Fibroblast of skin of right biceps (primary cell): ENCODE measurements around the gene CCL4L2.
A peak's percentile ranks its signal among the peaks of the same experiment; 100 is the strongest.
"Not testable (repeated sequence)": the region's sequence is repeated elsewhere in the genome, so short reads cannot be mapped to it uniquely, and the experiment has no call there.

Source experiments
- DNase-seq: peaks from one replicate; pipeline ENCODE4 v3.0.0-alpha.2; 2013

The CCL4L2 gene

GRCh38 chr17:36210439-36211211 is at the start of gene CCL4L2:
Gene CCL4L2, plus strand, starts transcription at chr17:36211063.
- DNase-seq, result not testable (repeated sequence)

- not testable (repeated sequence) for DNase-seq
Measured at GRCh38 chr17:36168836-36169235, 42.0 kb upstream of the CCL4L2 start.

- DNase-seq, result not testable (repeated sequence)
Measured at GRCh38 chr17:36176536-36176935, 34.3 kb upstream of the CCL4L2 start, which contains the start of gene TBC1D3B. Gene TBC1D3B, minus strand, starts transcription at chr17:36176636. Its CDS starts 1,586 bp downstream, at chr17:36175050.

GRCh38 chr17:36181446-36182175 is 29.3 kb upstream of the CCL4L2 start:
- DNase-seq, result not testable (repeated sequence)

- DNase-seq, result no peak
Measured at GRCh38 chr17:36182176-36183000, 28.5 kb upstream of the CCL4L2 start.

- DNase-seq, result peak; percentile 67
Measured at GRCh38 chr17:36183001-36183971, 27.6 kb upstream of the CCL4L2 start.

- no peak for DNase-seq
Measured at GRCh38 chr17:36184023-36184765, 26.7 kb upstream of the CCL4L2 start.

- DNase-seq, result no peak
Measured at GRCh38 chr17:36185416-36185815, 25.4 kb upstream of the CCL4L2 start.

- not testable (repeated sequence) for DNase-seq
Measured at GRCh38 chr17:36186810-36187763, 23.8 kb upstream of the CCL4L2 start.

- DNase-seq, result not testable (repeated sequence)
Measured at GRCh38 chr17:36187943-36188665, 22.8 kb upstream of the CCL4L2 start.

GRCh38 chr17:36188891-36189306 is 22.0 kb upstream of the CCL4L2 start:
- no peak for DNase-seq

GRCh38 chr17:36189993-36190392 is 20.9 kb upstream of the CCL4L2 start:
- DNase-seq, result not testable (repeated sequence)

- not testable (repeated sequence) for DNase-seq
Measured at GRCh38 chr17:36190549-36191330, 20.1 kb upstream of the CCL4L2 start.

- no peak for DNase-seq
Measured at GRCh38 chr17:36193216-36193775, 17.6 kb upstream of the CCL4L2 start.

- not testable (repeated sequence) for DNase-seq
Measured at GRCh38 chr17:36194147-36194831, 16.6 kb upstream of the CCL4L2 start.

- DNase-seq, result not testable (repeated sequence)
Measured at GRCh38 chr17:36194832-36195433, 15.9 kb upstream of the CCL4L2 start.
